ENCODE measurements around the gene INSL3. TPM values are rescaled to one million over a fixed set of nuclear protein-coding genes. Genes with fewer than 3 reads are reported as not detected.
"Not testable (repeated sequence)": the region's sequence is repeated elsewhere in the genome, so short reads cannot be mapped to it uniquely, and the experiment has no call there.

Gene INSL3
- total RNA-seq, 2 donors from 2014 or later: 6.3 to 10.5 TPM

DNA sequence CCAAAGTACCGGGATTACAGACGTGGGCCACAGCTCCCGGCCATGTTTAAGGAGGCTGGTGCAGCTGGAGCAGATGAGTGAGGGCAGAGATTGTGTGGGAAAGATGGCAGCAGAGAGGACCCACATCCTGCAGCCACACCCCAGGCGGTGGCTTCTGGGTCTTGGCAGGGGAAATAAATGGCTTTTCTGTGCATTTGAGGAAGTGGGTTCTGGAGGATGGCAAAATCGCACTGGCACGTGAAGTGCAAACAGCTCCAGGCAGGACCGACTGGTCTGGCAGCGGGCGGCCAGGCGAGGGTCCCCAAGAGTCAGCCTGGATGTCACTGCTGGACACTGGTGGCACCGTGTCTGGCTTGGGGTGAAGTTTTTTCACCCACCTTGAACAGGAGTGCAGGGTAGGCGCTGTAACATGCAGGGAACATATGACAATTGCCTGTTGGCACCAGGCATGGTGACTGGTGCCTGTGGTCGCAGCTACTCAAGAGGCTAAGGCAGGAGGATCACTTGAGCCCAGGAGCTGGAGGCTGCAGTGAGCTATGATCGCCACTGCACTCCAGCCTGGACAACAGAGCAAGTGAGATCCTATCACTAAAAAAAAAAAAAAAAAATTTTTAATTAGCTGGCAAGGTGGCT lies 17.9 kb downstream of the INSL3 start:
- no peak for DNase-seq (ENCODE audit: low spot score in 2 of 2)
- H3K9me3 Mint-ChIP-seq: no peaks in the 10 kb centered on the region
- peak overlapping the region in 1 of 2 donors; percentile 46 for H3K27ac Mint-ChIP-seq
- H3K36me3 Mint-ChIP-seq: no peaks in the 10 kb centered on the region
- peak in 1 of 2 donors; percentile 62 for ATAC-seq

DNA sequence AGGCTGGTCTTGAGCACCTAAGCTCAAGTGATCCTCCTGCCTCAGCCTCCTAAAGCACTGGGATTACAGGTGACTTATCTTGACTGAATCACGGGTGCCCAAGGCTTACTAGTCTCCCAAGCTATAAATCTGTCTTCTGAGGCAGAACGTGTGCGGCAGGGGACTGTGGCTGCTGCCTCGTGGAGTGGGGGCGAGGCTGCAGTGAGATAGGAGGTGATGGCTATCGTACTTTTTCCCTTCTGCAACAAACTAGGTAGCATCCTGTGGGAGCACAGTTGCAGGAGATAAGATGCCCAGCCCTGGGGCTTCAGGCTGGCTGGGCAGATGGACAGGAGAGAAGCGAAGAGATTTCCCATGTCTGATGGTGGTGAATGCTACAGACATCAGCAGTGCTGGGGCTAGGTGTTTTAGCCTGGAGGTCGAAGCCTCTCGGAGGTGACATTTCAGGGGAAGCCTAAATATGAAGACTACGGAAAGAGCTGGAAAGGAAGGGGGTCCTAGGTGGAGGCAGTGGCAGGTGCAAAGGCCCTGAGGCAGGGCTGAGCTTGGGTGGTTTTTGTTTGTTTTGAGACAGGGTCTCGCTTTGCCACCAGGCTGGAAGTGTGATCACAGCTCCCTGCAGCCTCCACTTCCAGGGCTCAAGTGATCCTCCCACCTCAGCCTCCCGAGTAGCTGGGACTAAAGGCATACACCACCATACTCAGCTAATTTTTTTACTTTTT lies 19.0 kb downstream of the INSL3 start:
- no peaks in the 10 kb centered on the region for H3K36me3 Mint-ChIP-seq
- DNase-seq (ENCODE audit: low spot score in 2 of 2): no peak

DNA sequence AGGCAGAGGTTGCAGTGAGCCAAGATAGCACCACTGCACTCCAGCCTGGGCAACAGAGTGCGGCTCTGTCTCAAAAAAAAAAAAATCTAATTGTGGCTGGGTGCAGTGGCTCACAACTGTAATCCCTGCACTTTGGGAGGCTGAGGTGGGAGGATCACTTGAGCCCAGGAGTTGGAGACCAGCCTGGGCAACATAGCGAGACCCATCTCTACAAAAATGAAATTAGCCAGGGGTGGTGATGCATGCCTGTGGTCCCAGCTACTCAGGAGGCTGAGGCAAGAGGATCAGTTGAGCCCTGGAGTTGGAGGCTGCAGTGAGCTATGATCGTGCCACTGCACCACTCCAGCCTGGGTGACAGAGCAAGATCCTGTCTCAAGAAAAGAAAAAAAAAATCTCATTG lies 22.7 kb downstream of the INSL3 start:
- DNase-seq (ENCODE audit: low spot score in 2 of 2); H3K36me3 Mint-ChIP-seq; H3K9me3 Mint-ChIP-seq; H3K27ac Mint-ChIP-seq; ATAC-seq: not testable (repeated sequence)

More for the DNA sequence above, 19.0 kb downstream of the INSL3 start:
- no peak for ATAC-seq
- H3K27ac Mint-ChIP-seq: no peak overlapping the region
- H3K9me3 Mint-ChIP-seq: no peaks in the 10 kb centered on the region

DNA sequence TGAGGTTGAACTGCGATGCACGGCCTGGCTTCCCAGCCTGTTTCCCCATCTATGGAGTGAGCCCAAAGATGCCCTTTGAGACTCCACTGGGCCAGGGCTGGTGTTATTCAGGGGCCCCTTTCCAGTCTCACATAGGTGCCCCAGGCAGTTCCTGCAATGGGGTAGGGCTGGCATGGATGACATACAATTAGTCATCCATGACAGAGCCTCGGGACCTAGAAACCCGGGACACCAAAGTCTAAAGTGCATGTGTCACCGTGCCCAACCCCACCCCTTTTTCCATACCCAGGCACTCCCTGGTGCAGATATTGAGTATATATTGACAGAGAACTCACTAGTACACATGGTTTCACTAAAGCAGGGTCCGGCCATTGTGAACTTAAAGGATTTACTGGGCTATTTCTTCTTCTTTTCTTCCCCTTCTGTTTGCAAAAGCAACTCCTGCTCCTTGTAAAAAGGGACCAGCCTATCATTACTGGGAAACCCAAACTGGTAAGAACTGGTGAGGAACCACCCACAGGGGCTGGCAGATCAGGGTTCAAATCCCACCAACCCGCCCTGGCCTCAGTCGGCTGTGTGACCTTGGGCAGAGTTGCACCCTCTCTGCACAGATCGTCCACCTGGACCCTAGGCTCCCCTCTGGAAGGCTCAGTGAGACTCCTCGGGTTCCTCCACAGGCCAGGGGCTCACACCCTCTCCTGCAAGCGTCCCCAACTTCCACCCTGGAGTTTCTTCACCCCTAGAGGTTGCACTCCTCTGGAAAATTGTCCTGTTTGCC lies 23.7 kb downstream of the INSL3 start:
- no peaks in the 10 kb centered on the region for H3K36me3 Mint-ChIP-seq
- peak; percentile 48 to 66 for DNase-seq (ENCODE audit: low spot score in 2 of 2)
- ATAC-seq: peak; percentile 94 to 97
- no peak overlapping the region for H3K27ac Mint-ChIP-seq
- H3K9me3 Mint-ChIP-seq: no peaks in the 10 kb centered on the region

DNA sequence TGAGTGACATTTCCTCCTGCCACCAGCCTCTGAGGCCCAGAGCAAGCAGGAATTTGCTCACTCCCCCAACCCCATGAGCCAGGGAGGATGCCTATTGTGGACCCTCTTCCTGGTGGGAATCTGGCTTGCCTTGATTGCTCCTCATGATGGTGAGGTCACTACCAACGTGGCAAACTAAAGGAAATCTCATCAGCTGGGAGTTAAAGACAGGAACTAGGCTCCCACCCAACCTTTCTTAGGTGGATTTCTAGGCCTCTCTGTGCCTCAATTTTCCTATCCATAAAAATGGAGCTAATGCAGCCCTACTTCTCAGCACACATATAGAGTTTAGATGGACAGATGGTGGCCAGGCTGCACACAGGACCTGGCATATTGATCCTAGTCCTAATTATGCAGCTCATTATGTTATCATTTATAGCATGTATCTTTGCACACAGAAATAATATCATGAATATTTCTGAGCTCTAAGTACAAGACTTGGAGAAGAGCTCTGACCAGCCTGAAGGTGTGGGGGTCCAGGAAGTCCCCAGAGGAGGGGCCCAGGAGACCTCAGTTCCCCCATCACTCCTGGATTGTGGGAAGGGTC lies 24.4 kb downstream of the INSL3 start:
- no peak overlapping the region for H3K27ac Mint-ChIP-seq
- no peaks in the 10 kb centered on the region for H3K36me3 Mint-ChIP-seq
- no peak for ATAC-seq

DNA sequence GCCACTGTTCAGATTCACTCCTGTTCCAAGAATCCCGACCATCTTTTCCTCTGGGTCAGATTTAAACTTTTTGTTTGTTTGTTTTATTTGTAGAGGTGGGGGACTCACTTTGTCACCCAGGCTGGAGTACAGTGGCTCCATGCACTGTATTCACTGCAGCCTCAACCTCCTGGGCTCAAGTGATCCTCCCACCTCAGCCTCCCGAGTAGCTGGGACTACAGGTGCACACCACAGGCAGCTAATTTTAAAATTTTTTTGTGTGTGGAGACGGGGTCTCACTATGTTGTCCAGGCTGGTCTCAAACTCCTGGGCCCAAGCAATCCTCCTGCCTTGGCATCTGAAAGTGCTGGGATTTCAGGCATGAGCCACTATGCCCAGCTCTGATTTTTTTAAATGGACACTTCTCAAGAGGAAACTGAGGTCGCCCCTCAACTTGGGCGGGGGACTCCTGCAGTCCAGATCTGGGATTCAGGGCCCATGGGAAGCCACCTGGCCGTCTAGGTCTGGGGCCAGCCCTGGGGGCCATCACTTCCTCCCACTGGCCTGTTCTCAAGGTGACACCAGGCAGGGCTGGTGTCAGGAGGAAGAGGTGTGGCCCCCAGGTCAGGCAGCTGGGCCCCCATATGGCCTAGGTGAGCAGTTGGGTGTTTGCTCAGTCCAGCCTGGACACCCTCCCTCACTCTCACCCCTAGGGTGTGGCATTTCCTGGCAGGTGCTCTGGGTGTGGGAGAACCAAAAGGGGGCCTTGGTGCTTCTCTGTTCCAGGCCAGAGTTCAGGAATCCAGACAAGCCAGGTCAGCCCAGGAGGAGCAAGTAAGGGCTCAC lies 25.1 kb downstream of the INSL3 start:
- H3K36me3 Mint-ChIP-seq: no peaks in the 10 kb centered on the region
- no peak for DNase-seq (ENCODE audit: low spot score in 2 of 2)
- ATAC-seq: no peak
- H3K27ac Mint-ChIP-seq: no peak overlapping the region
- H3K9me3 Mint-ChIP-seq: no peaks in the 10 kb centered on the region

More for the DNA sequence above, 24.4 kb downstream of the INSL3 start:
- no peaks in the 10 kb centered on the region for H3K9me3 Mint-ChIP-seq
- DNase-seq (ENCODE audit: low spot score in 2 of 2): no peak

DNA sequence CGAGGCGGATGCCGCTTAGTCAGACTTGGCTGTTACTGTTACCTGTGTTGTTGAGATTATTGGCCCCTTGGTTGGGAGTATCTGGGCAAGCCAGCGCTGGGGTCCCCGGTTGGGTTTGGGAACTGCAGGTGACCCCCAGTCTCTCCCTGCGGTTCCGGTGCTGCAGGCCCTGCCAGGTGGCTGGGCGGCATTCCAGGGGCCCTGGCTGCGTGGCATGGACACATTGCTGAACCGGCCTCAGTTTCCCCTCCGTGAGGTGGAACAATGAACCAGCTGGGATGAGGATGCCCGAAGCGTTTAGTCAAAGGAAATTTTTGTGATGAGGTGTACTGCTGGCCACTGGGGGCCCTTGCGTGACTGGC lies 25.8 kb downstream of the INSL3 start:
- ATAC-seq (no peak), DNase-seq (ENCODE audit: low spot score in 2 of 2) (no peak)
- Mint-ChIP-seq H3K9me3 (no peaks in the 10 kb centered on the region), H3K27ac (peak overlapping the region in 1 of 2 donors; percentile 70), H3K36me3 (no peaks in the 10 kb centered on the region)

DNA sequence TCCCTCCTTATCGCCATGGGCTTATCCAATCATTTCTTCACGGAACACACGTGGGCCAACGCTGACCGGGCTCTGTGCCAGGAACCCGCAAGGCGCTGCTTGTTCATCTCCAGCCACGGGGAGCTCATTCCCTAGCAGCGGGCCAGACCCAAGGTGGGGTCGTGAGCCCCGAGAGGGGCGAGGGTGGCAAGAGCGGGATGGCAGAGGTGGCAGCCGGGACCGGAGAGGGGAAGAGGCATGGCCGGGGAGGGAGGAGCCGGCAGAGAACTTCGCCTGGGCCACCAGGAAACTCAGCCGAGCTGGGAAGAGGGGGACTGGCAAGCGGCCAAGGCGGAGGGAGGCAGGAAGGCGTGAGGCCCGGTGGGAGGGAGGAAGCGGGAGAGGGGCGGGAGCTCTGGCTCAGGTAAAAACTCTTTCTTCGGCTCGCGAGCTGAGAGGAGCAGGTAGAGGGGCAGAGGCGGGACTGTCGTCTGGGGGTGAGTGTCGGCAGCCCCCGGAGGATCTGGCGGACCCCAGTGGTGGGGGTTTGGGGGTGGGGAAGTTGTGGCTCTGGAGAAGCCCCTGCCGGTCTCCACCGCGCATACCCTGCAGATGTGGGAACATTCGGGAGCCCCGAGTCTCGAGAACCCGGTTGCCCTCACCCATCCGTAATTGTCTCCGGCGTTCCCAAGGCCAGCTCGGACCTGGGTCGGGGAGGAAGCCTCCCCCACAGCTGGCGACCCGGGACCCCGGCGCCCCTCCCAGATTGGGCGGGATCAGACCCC lies 26.4 kb downstream of the INSL3 start, which contains the start of gene B3GNT3:
Gene B3GNT3 (plus strand): TSS at position 408 of the 764 bp plus-strand sequence. CDS start 12,670 bp downstream, outside the sequence.
- ATAC-seq (no peak), DNase-seq (ENCODE audit: low spot score in 2 of 2) (no peak)
- Mint-ChIP-seq H3K36me3 (no peaks in the 10 kb centered on the region), H3K27ac (peak within 1 kb of the TSS in 1 of 2 donors; percentile 70), H3K9me3 (no peaks in the 10 kb centered on the region)

DNA sequence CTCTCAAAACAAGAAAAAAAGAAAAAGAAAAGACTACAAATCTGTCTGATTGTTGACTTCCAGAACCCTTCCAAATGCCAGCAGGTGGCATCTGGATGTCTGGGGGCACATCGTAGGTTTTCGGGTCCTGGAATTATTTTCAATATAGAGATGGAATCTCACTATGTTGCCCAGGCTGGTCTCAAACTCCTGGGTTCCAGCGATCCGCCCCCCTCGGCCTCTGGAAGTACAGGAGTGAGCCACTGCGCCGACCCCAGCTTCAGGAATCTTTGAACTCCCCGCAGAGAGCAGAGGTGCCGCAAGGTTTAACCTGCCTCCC lies 26.9 kb downstream of the INSL3 start:
- Mint-ChIP-seq H3K36me3 (no peaks in the 10 kb centered on the region), H3K9me3 (no peaks in the 10 kb centered on the region), H3K27ac (peak overlapping the region in 1 of 2 donors; percentile 70)
- ATAC-seq (no peak), DNase-seq (ENCODE audit: low spot score in 2 of 2) (no peak)

DNA sequence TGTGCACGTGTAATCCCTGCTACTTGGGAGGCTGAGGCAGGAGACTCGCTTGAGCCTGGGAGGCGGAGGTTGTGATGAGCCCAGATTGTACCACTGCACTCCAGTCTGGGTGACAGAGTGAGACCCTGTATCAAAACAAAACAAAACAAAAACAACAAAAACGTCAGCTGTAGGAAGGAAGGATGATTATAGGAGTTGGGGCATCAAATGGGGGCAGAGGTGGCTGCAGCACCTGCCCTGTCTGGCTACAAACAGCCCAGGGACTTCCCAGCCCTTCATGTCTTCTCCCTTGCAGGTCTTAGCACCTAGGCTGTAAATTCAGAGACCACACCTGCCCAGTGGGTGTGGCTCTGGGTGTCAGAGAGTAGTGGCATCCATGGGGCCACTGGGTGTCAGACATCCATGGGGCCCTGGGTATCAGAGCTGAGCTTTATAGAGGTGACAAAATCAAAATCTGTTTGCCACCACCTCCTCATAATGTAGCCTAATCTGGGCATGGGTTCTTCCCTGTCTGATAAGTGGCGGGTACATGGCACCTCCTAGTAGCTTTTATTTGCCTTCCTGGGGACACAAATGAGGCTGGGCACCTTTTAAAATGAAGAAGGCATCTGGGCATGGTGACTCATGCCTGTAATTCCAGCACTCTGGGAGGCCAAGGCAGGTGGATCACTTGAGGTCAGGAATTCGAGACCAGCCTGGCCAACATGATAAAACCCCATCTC lies 31.1 kb downstream of the INSL3 start:
- no peak for ATAC-seq

DNA sequence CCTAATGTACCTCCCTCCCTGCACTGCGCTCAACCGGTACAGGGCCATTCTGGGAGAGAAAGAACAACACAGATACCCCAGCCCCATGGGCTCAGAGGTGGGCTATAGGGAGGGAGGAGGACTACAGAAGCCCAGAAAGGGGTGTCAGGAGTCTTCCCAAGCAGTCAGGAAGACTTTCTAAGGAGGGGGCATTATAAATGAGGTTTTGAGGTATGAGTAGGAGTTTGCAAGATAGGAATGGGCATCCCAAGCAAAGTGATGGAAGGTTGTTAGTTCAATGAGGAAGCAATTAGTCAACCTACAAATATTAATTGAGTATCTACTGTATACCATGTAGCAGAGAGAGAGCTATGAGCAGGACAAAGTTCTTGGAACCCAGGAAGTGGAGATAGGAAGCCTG lies 32.7 kb downstream of the INSL3 start:
- no peaks in the 10 kb centered on the region for H3K36me3 Mint-ChIP-seq
- H3K27ac Mint-ChIP-seq: peak overlapping the region; percentile 18 to 44
- ATAC-seq (no peak), DNase-seq (ENCODE audit: low spot score in 2 of 2) (no peak)
- no peaks in the 10 kb centered on the region for H3K9me3 Mint-ChIP-seq

More for the DNA sequence above, 31.1 kb downstream of the INSL3 start:
- no peak for DNase-seq (ENCODE audit: low spot score in 2 of 2)
- Mint-ChIP-seq H3K9me3 (no peaks in the 10 kb centered on the region), H3K27ac (peak overlapping the region in 1 of 2 donors; percentile 49), H3K36me3 (no peaks in the 10 kb centered on the region)

DNA sequence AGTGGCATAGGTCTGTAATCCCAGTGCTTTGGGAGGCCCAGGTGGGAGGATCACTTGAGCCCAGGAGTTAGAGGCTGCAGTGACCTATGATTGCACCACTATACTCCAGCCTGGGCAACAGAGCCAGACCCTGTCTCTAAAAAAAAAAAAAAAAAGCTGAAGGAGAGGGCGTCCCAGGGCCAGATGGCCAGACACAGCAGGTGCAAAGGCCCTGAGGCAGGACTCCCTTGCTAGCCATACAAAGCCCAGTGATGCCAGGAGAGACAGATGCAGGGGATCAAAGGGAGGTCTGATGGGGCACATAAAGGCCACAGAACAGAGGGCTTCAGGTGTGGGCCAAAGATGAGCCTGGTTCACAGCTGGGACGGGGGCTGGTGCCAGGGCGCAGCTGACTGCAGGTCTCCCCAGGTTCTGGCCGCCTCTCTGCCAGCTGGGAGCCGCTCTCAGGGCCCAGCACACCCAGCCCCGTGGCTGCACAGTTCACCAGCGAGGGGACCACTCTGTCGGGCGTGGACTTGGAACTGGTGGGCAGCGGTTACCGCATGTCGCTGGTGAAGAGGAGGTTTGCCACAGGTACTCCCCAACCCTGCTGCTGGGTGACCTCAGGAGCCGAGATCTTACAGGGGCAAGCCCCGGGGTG lies 33.9 kb downstream of the INSL3 start:
- Mint-ChIP-seq H3K9me3 (no peaks in the 10 kb centered on the region), H3K36me3 (peaks cover 2 to 3% of the 10 kb centered on the region in 2 donors), H3K27ac (no peak overlapping the region)
- ATAC-seq (no peak), DNase-seq (ENCODE audit: low spot score in 2 of 2) (no peak)

DNA sequence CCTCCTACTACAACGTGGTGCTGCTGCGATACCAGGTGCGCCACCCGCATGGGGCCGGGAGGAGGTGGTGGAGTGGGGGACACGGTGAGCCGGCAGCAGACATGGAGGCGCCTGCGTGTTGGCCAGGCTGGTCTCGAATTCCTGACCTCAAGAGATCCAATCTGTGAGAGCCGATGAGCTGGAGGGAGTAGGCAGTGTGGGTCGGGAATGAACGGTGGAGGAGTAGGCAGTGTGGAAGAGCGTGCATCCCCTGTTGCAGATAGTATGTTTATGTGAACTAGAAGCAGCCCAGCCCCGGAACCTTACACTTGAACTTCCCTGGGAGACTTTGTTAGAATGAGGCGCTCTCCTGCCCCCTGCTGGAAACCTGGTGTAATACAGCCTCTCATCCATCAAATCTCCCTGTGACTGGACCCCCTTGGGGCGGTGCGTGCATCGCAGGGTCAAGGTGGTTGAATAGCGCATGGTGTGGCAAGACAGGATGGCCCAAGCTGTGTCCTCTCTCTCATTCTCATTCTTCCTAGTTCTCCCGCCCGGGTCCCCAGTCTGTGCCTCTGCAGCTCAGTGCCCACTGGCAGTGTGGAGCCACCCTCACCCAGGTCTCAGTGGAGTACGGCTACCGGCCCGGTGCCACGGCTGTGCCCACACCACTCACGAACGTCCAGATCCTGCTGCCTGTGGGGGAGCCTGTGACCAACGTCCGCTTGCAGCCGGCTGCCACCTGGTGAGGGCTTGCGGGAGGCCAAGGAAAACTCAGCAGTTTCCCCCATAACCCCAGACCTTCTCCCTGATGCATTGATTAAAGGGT lies 36.9 kb downstream of the INSL3 start:
- peaks cover 5 to 6% of the 10 kb centered on the region in 2 donors for H3K36me3 Mint-ChIP-seq
- H3K27ac Mint-ChIP-seq: peak overlapping the region in 1 of 2 donors; percentile 2
- no peaks in the 10 kb centered on the region for H3K9me3 Mint-ChIP-seq
- ATAC-seq: peak; percentile 55 to 57
- peak; percentile 64 to 79 for DNase-seq (ENCODE audit: low spot score in 2 of 2)

DNA sequence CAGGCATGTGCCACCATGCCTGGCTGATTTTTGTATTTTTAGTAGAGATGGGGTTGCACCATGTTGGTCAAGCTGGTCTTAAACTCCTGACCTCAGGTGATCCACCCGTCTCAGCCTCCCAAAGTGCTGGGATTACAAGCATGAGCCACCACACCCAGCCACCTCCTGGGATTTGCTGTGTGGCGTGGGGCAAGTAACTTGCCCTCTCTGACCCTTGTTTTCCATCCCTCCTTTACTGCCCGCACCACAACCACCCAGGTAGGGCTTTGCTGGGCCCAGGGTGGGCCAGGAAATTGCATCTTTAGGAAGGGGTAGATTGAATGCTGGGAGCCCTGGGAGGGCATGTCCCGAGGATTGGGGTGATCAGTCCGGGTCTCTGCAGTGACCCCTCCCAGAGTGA lies 37.6 kb downstream of the INSL3 start:
- not testable (repeated sequence) for DNase-seq (ENCODE audit: low spot score in 2 of 2); ATAC-seq; H3K36me3 Mint-ChIP-seq

More for the DNA sequence above, 37.6 kb downstream of the INSL3 start:
- not testable (repeated sequence) for H3K9me3 Mint-ChIP-seq, H3K27ac Mint-ChIP-seq

Data from activated naive CD4-positive, alpha-beta T cell treated with anti-CD3 and anti-CD28 coated beads, Interleukin-2, amount 50 U/mL, for 72 hours (primary cell).